Fibroblast of villous mesenchyme (primary cell): ENCODE results near the gene YBEY. TPM values are rescaled to one million over a fixed set of nuclear protein-coding genes. Genes with fewer than 3 reads are reported as not detected.
A peak's percentile ranks its signal among the peaks of the same experiment; 100 is the strongest.

Experiments used
- DNase-seq: peaks from one replicate; pipeline ENCODE4 v3.0.0-alpha.2; 2010; ENCODE audit warnings: low read depth
- H3K4me3 ChIP-seq: 2 replicates; pipeline ENCODE4 v1.5.1; 2011; ENCODE audit warnings: low read depth, mild to moderate bottlenecking, low read length
- CTCF ChIP-seq: IDR thresholded peaks from 2 replicates; pipeline ENCODE4 v1.5.1; 2012; ENCODE audit warnings: low read depth, mild to moderate bottlenecking, low read length; ENCODE audit not compliant: insufficient read depth
- total RNA-seq: library from RNA; depleted of rRNA; stranded (reverse); fragments of >200 nt; gene quantifications from 2 replicates; pipeline ENCODE4 v1.2.3, GENCODE V29; 2012

The YBEY gene
- total RNA-seq, 1 donor: 10.4 TPM

GRCh38 chr21:46325073-46325912, 39.2 kb downstream of the YBEY start:
- peak overlapping the region; percentile 81 for H3K4me3 ChIP-seq
- peak; percentile 59 for DNase-seq
- TF ChIP-seq CTCF: peak; percentile 31

- DNase-seq: no peak
- no peak overlapping the region for H3K4me3 ChIP-seq
- no peak for TF ChIP-seq CTCF
These were observed 40.1 kb downstream of the YBEY start for GRCh38 chr21:46326110-46326703.

GRCh38 chr21:46327711-46328110, 41.6 kb downstream of the YBEY start:
- TF ChIP-seq CTCF: no peak
- no peak for DNase-seq
- no peak overlapping the region for H3K4me3 ChIP-seq

- TF ChIP-seq CTCF: no peak
- no peak for DNase-seq
- H3K4me3 ChIP-seq: no peak overlapping the region
These were observed 42.0 kb downstream of the YBEY start for GRCh38 chr21:46328151-46328550.

- no peak overlapping the region for H3K4me3 ChIP-seq
- no peak for TF ChIP-seq CTCF
- no peak for DNase-seq
These were observed 43.7 kb downstream of the YBEY start for GRCh38 chr21:46329796-46330195.

- no peak for DNase-seq
- H3K4me3 ChIP-seq: no peak overlapping the region
- TF ChIP-seq CTCF: no peak
These were observed 48.4 kb downstream of the YBEY start for GRCh38 chr21:46334351-46335140.
